KBM-7 (cell line): ENCODE data around the gene RINL.

Source experiments
- DNase-seq: peaks from one replicate; pipeline ENCODE4 v3.0.0-alpha.2; 2015
- in situ Hi-C: fragments of 300-500 bp; cut with MboI; formaldehyde crosslinking; loops from 2 replicates; pipeline ENCODE4 v1.14.3; 2020; ENCODE audit warnings: low sequenced_read_pairs, low pct_unique_long_range_greater_than_20kb, mixed read lengths

Gene RINL, protein sequence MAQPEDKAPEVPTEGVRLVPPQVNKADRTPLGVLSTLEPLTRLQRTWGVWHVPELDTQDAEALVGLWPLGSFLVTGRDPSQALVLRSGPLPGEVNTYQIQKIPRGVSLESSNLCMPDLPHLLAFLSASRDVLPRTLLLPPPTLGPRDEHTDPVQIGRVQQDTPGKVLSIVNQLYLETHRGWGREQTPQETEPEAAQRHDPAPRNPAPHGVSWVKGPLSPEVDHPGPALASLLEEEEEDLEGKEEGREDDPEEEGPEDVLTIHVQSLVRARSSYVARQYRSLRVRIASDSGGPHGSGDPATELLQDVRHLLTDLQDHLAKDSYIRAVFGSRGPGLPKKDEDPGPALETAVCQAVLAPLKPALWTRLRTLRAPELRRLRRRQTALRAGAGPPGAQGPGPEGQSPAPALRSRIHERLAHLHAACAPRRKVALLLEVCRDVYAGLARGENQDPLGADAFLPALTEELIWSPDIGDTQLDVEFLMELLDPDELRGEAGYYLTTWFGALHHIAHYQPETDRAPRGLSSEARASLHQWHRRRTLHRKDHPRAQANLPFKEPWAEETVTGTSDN

DNA sequence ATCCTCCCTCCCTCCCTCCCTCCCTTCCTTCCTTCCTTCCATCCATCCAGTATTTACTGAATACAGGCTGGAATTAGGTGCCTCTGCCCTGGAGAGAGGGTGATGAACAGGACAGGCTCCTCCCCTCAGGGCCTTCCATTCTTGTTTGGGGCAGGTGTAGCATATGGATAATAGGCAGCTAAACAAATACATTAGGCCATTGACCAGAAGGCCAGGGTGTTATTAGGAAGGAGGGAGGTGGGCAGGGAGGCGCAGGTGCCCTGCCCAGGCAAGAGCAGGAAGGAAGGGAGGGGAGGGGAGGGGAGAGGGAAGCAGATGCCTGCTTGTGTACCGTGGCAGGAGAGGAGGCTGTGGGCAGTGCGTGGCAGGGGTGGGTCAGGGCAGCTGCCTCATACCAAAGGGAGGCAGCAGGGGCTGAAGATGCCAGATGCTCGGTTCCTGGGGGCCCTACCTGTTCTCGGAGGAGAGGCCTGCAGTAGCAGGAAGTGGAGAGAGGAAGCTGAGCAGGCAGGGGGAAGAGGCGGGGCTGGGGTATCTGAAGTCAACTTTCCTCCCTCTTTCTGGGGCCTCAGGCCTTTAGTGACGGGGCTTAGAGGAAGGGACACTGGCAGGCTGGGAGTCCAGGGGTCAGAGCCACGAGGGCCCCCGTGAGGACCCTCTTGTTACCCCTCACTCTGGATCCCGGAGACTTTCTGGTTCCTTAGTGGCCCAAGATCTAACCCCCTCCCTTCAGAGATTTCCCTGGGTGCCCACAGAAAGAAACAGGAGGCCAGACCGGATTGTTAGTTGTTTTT is at the start of gene RINL:
TSS of gene RINL (minus strand) at position 495 of the 794 bp plus-strand sequence. CDS start 1,533 bp downstream, outside the sequence.
- DNase-seq, result peak; percentile 72
- in situ Hi-C loops, result no loop called here

DNA sequence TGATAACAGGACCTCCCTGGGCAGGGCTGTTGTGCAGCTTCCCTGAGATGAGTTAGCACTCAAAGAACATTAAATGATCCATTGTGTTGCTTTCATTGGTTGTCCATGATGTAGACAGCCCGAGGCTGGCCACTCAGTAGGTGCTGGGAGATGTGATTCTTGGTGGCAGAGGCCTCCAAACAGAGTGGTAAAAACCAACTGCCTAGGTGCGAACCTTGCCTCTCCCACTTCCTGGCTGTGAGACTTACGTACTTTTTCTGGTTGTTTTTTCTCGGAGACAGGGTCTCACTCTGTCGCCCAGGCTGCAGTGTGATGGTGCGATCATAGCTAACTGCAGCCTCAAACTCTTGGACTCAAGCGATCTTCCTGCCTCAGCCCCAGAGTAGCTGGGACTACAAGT is 46.3 kb upstream of the RINL start:
- no peak for DNase-seq
- in situ Hi-C loops, result no loop called here

DNA sequence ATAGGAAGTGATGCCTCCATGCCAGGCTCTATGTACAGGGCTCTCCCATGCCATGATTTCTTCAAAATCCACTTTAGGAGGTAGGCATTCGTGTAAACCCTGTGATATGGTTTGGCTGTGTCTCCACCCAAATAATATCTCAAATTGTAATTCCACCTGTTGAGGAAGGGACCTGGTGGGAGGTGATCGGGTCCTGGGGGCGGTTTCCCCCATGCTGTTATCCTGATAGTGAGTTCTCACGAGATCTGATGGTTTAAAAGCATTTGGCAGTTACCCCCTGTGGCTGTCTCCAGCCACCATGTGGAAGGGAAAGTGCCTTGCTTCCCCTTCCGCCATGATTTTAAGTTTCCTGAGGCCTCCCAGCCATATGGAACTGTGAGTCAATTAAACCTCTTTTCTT is 44.4 kb upstream of the RINL start:
- no peak for DNase-seq
- in situ Hi-C loops, result no loop called here

DNA sequence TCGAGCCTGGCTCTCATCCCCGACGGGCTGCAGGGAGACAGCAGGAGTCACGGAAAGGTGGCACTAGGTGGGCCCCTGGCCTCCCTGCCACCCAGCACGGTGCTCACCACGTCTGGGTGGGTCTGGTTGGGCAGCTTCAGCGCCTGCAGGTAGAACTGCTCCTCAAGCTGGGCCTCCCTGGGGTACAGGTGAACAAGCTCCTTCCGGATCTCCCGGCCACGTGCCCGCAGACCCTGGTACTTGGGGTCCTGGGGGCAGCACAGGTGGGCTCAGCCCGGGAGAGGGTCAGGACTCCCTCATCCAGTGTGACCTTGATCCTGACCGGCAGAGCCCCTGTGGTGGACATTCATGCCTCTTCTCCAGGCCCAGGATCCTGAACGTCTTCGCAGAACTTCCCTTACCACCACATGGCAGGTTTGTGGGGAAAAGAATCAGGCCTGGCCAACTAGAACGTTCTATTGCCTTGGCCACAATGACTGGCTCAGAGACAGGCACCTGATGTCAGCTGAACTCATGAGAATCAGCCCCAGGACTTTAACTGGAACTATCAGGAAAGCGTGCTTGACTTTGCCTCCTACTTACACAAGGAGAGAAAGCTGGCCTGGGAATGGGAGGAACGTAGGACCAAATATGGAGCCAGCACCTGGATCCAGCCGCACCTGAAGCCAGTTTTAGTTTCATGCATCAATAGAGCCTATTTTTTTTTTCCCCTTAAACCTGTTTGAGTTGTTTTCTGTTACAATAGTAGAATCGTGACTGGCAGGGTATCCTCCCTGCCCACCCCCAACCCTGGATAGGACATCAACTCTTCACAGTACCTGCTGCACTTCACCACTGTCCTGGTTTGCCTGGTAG is 43.6 kb upstream of the RINL start:
- no peak for DNase-seq
- in situ Hi-C loops, result no loop called here

DNA sequence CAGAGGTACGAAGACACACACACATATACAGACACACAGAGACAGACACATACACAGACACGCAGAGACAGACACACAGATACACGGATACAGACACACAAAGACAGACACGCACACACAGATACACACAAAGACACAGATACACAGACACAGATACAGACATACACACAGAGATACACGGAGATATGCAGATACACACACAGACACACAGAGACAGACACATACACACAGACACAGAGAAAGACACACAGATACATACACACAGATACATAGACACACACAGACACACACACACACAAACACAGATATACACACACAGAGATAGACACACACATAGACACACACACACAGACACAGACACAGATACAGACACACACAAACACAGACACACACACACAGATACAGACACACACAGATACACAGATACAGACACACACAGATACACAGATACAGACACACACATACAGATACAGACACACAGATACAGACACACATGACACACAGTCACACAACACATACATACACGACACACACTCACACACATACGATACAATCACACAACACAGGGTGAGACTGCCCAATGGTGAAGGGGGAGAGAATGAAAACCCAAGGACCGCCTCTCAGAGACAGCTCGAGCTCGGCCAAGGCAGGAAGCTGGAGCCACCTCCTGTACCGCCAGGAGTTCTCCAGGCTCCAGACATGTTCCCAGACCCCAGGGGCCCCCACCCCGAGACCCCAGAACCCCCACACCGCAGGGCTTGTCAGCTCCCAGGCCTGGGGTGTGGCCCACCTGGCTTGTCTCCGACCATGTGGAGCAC is 42.7 kb upstream of the RINL start:
- in situ Hi-C loops, result no loop called here
- DNase-seq, result no peak

DNA sequence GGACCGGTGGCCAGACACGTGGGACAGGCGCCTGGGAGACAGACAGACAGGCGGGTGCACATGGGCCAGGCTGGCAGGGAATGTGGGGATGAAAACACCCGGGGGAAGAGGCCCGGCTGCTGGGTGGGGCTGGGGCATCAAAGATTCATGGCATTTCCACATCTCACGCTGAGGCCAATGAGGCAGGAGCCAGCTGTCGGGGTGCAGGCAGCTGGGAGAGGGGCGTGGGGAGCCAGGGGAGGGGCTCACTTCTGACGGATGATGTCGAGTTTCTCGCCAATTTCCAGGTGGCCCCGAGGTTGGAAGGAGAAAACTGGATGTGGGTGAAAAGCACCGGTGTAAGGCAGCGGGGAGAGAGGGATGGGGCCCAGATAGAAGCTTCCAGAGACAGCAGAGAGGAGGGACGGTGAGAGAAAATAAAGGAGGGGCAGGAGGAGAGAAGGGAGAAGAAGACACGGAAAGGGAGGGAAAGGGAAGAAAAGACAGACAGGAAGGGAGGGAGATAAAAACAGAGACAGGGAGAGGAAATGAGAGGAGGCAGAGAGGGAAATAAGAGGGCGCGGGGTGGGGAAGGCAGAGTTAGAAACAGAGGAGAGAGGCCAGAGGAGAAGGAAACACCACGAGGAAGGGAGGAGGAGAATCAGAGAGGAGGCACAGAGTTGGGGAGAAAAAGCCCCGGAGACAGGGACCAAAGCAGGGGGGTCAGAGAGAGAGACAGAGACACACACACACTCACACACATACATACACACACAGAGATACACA is 41.9 kb upstream of the RINL start:
- in situ Hi-C loops, result no loop called here
- DNase-seq, result no peak

DNA sequence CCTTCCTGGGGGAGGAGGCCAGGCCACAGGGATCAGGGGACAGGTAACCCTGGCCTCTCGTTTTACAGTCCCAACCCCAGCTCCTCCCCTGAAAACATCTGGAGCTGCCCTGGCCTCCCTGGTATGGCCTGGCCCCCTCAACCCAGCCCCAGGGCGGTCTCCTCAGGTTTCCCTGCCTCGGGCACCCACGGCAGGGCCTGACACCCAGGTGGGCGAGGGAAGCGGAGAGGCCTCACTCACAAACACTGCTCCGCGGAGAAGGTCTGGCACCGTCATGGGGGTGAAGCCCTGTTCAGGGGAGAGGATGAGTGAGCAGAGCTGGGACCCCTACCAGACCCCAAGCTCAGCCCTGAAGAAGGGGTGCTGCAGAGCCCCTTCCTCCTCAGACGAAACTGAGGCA is 40.5 kb upstream of the RINL start:
- DNase-seq, result no peak
- in situ Hi-C loops, result no loop called here

DNA sequence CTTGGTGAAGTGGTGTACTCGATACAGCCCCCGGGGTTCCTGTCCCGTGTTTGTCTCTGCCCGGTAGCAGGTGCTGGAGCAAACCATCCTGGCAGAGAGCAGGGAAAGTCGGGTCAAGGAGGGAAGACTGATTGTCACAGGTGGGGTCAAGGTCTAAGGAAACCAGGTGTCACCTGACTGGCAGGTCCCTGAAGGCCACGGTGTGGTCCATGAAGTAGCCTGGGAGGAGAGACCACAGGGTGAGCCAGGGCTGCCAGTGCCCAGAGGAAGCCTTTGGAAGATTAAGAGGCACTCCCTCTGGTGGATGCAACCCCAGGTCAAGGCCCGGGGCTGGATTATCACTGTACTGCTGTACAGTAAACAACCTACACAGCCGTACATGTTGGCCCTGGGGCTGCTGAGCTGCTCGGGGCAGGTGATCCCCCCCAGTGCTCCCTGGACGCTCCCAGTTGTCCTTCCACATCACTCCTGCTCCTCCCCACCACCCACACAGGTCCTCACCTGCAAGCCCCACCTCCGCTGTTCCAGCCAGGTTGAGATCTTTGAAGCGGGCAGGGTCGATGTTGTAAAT is 39.9 kb upstream of the RINL start:
- DNase-seq, result no peak
- in situ Hi-C loops, result no loop called here

DNA sequence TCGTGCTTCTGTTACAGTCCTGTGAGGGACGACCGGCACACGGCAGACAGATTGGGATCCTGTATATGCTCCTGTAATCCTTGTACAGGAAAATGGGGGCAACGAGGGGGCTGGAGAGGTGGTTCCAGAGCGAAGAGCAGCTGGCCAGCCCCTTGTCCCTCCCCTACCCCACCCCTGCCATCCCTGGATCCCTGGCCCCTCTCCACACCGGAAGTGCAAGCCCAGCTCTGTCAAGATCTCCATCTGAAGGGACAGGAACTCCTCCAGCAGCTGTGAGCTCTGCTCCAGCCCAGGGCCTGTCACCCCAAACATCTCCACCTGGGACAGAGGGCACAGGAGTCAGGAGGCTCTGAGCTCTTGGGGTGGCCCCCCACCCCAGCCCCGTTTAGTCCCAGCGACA is 39.4 kb upstream of the RINL start:
- in situ Hi-C loops, result no loop called here
- DNase-seq, result no peak

DNA sequence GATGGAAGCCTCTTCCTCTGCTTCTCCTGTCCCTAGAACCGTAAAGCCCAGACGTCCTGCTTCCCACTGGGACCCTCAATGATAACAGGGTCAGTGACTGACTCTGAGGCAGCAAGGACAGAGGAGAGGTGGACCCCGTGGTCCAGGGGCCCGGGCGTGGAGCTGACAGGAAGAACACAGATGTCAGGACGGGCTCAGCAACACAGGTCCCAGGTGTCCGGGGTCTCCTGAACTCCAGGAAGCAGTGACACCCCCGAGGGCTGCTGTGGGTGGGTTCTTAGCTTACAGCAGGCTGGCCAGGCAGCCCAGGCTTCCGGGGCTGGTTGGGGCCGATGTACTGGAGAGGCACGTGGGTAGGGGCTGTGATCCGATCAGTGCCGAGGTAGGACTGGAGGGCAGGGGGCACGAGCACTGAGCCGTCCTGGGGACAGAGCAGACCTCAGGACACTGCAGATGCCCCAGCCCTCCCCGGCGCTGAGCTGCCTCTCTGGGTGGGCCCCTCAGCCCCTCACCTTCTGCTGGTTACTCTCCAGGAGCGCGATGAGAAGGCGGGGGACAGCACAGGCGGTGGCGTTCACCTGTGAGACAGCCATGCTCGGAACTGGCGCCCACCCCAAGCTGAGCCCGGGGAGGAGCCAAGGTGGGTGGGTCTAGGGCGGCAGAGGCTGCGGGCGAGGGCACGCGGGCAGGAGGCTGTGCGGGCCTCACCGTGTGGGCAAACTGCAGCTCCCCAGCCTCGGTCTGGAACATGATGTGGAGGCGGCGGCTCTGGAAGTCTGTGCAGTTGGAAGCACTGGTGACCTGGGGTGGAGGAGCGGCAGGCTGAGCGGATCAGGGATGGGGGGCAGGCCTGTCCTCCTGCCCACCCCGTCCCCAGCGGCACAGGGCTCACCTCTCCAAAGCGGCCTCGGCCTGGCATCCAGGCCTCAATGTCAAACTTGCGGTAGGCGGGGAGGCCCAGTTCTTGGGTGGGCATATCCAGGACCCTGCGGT is 37.5 kb upstream of the RINL start:
- in situ Hi-C loops, result no loop called here

DNA sequence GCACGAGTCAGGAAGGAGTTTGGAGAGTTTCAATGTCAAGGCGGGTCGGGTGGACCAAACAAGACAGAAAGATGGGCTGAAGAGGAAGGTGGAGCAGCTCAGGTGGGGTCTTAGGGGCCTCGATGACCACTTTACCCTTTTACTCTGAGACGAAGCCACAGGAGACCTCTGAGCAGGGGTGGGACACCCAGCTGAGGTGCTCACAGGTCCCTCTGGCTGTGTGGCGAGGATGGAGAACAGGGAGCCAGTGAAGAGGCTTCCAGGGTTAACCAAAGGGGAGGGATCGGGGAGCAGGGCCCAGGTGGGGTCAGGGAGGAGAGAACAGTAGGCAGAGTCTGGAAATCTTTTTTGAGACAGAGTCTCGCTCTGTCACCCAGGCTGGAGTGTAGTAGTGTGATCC is 35.9 kb upstream of the RINL start:
- in situ Hi-C loops, result no loop called here
- no peak for DNase-seq

More for the DNA sequence above, 37.5 kb upstream of the RINL start:
- DNase-seq, result no peak

DNA sequence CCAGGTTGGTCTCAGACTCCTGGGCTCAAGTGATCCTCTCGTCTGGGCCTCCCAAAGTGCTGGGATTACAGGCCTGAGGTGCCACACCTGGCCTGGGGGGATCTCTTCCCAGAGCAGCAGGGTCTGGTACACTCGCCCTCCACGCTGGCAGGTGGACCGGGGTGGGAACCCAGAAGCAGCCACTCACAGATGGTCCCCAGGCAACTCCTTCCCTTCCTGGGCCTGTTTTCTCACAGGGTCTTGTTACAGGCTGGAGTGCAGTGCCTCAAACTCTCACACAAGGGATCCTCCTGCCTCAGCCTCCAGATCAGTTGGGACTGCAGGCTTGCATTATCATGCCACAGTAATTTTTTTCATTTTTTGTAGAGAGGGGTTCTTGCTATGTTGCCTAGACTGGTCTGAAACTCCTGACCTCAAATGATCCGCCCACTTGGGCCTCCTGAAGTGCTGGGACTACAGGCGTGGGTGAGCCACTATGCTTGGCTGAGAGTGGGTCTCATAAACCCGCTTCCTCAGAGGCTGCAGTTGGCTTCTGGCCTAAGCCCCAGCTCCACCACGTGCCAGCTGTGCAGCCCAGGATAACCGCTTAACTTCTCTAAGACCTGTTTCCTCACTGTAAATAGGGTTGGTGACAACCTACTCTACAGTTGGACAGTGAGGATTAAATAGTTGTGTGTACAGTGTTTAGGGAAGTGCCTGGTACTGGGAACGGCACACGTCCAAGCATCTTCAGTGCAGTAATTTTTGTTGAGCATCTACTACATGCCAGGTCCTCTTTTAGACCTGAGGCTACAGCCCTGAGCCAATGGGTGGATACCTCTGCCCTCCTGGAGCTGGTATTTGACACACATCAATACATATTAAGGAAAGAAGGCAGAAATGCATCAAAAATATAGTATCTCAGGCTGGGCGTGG is 34.8 kb upstream of the RINL start:
- in situ Hi-C loops, result no loop called here
- DNase-seq, result peak; percentile 58

DNA sequence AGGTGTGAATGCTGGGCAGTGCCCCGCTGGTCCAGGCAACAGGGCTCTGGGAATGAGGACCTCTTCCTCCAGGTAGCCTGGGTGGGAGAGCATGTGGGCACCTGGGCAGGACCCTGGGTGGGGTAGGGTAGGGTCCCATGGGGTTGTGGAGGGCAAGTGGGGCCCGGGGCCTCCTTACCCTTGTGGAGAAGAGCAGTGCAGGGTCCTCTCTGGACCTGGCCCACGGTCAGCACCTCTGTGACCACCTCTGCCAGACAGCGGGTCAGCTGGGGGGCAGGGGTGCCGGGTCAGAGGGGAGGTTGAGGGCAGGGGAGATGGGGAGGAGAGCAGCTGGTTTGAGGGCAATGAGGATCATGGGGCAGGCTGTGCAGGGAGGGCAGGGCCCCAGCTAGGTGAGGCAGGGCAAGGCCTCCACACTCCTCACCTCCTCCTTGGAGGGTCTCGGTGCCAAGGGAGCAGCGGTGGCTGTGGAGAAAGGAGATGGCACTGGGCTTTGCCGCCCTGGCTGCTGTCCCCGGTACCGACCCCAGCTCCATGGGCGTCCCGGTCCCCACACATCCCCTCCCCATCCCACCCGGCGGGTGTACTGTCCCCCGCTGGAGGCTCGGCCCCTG is 33.4 kb upstream of the RINL start:
- DNase-seq, result no peak
- in situ Hi-C loops, result no loop called here

DNA sequence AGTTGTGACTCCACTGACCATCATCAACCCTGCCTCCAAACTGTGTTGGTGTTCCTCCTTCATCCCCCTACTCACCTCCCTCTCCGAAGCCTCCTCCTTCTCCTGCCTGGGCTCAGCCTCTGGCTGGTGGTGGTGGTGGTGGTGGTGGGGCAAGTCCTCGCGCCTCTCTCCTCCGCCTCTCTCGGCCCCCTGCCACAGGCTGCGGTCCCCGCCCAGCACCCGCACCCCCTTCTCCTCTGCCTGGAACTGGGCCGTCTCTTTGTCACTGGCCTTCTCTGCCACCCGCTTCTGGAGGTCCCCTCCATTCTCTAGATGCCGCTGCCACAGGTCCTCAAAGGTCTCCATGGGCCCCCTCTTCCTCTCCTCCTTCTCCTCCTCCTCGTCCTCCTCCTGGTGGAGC is 32.4 kb upstream of the RINL start:
- in situ Hi-C loops, result no loop called here
- no peak for DNase-seq

DNA sequence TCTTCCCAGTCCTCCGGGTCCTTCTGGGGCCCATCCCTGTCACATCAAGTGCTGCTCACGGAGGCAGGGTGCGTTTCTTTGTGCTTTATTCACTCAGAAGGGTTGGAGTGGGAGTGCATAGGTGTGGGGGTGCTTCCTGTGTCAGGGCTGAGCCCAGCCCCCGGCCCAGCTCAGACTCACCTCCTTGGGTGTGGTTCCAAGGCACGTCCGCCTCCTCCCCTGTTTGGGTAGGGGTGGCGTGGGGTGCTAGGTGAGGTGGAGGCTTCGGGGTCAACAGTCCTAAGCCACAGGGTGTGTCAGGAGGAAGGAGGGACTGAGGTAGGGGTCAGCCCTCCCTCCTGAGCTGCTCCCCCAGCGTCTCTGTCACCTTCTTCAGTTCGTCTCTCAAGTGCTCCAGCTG is 30.8 kb upstream of the RINL start:
- DNase-seq, result no peak
- in situ Hi-C loops, result no loop called here
